Hematopoietic multipotent progenitor cell (in vitro differentiated cells): ENCODE measurements around the gene TEX11. TPM values are rescaled to one million over a fixed set of nuclear protein-coding genes. Genes with fewer than 3 reads are reported as not detected.
"Not testable (repeated sequence)": the region's sequence is repeated elsewhere in the genome, so short reads cannot be mapped to it uniquely, and the experiment has no call there.

Source experiments
- DNase-seq, 3 donors: peaks; one replicate each; pipeline ENCODE4 v3.0.0-alpha.2; 2011 to 2015; ENCODE audit warnings: low read depth in 2 of 3, low spot score in 2 of 3
- total RNA-seq: library from RNA; depleted of rRNA; stranded (reverse); fragments of >200 nt; gene quantifications from one replicate; pipeline ENCODE4 v1.2.3, GENCODE V29; 2012

TEX11 gene
- total RNA-seq, 1 donor: not detected

GRCh38 chrX:70618467-70618866, 290.0 kb downstream of the TEX11 start:
- no peak for DNase-seq

GRCh38 chrX:70613295-70613694, 295.2 kb downstream of the TEX11 start:
- no peak for DNase-seq

GRCh38 chrX:70605352-70605751, 303.2 kb downstream of the TEX11 start:
- no peak for DNase-seq

GRCh38 chrX:70592091-70592490, 316.4 kb downstream of the TEX11 start:
- no peak for DNase-seq

- not testable (repeated sequence) for DNase-seq
Observed at GRCh38 chrX:70587158-70587557, 321.4 kb downstream of the TEX11 start.

GRCh38 chrX:70577442-70577841, 331.1 kb downstream of the TEX11 start:
- no peak for DNase-seq

- not testable (repeated sequence) for DNase-seq
Observed at GRCh38 chrX:70569922-70570576, 338.5 kb downstream of the TEX11 start.

- DNase-seq: no peak
Observed at GRCh38 chrX:70554948-70555347, 353.6 kb downstream of the TEX11 start.

- DNase-seq: no peak
Observed at GRCh38 chrX:70554523-70554922, 354.0 kb downstream of the TEX11 start.

GRCh38 chrX:70554081-70554480, 354.4 kb downstream of the TEX11 start:
- DNase-seq: peak in 2 of 3 donors; percentile 18 to 24

- DNase-seq: no peak
Observed at GRCh38 chrX:70553516-70553915, 355.0 kb downstream of the TEX11 start.

- peak in 1 of 3 donors; percentile 23 for DNase-seq
Observed at GRCh38 chrX:70552130-70552704, 356.3 kb downstream of the TEX11 start.

GRCh38 chrX:70549429-70549828, 359.1 kb downstream of the TEX11 start:
- DNase-seq: no peak

GRCh38 chrX:70535198-70535597, 373.3 kb downstream of the TEX11 start:
- DNase-seq: no peak

- peak in 2 of 3 donors; percentile 19 to 72 for DNase-seq
Observed at GRCh38 chrX:70527610-70528345, 380.7 kb downstream of the TEX11 start.

GRCh38 chrX:70527053-70527452, 381.5 kb downstream of the TEX11 start:
- no peak for DNase-seq

- DNase-seq: no peak
Observed at GRCh38 chrX:70525733-70526132, 382.8 kb downstream of the TEX11 start.

- DNase-seq: not testable (repeated sequence)
Observed at GRCh38 chrX:70515692-70516091, 392.8 kb downstream of the TEX11 start.

- not testable (repeated sequence) for DNase-seq
Observed at GRCh38 chrX:70515270-70515669, 393.2 kb downstream of the TEX11 start.

GRCh38 chrX:70509078-70509477, 399.4 kb downstream of the TEX11 start:
- DNase-seq: peak in 1 of 3 donors; percentile 10

- no peak for DNase-seq
Observed at GRCh38 chrX:70508296-70508911, 400.1 kb downstream of the TEX11 start.
